Activated naive CD4-positive, alpha-beta T cell treated with anti-CD3 and anti-CD28 coated beads for 36 hours (primary cell): ENCODE measurements around the gene AMN1. TPM values are rescaled to one million over a fixed set of nuclear protein-coding genes. Genes with fewer than 3 reads are reported as not detected.

Experiments used
- CTCF ChIA-PET: fragments of 350-600 bp; sonication (Branson Sonifier 250); formaldehyde crosslinking; loops from one replicate; lab custom pipeline; 2021; ENCODE audit warnings: antibody characterized with exemption; lab: Charles Lee
- DNase-seq: peaks from one replicate; pipeline ENCODE4 v3.0.0-alpha.2; 2020
- H3K27ac Mint-ChIP-seq: one replicate; pipeline ENCODE4 v1.8.0; 2021; ENCODE audit warnings: mild to moderate bottlenecking, mixed read lengths
- H3K27me3 Mint-ChIP-seq: one replicate; pipeline ENCODE4 v1.8.0; 2021; ENCODE audit warnings: low read depth, mixed read lengths
- H3K36me3 Mint-ChIP-seq: one replicate; pipeline ENCODE4 v1.8.0; 2021; ENCODE audit warnings: low read depth, mixed read lengths
- H3K4me1 Mint-ChIP-seq: one replicate; pipeline ENCODE4 v1.8.0; 2021; ENCODE audit warnings: low read depth, mixed read lengths
- H3K4me3 Mint-ChIP-seq: one replicate; pipeline ENCODE4 v1.8.0; 2021; ENCODE audit warnings: mild to moderate bottlenecking, moderate library complexity, mixed read lengths
- H3K9me3 Mint-ChIP-seq: one replicate; pipeline ENCODE4 v1.8.0; 2021; ENCODE audit warnings: mixed read lengths
- intact Hi-C: fragments of 100-400 bp; cut with micrococcal nuclease; formaldehyde crosslinking; loops from one replicate; pipeline ENCODE4 v1.15.1; 2023
- total RNA-seq, 2 experiments: library from RNA; stranded (reverse); gene quantifications; one replicate each; pipeline ENCODE4 v1.2.3, GENCODE V29; 2021

The AMN1 gene
- total RNA-seq, 2 experiments from 2014 or later: 6.6 to 8.0 TPM

DNA sequence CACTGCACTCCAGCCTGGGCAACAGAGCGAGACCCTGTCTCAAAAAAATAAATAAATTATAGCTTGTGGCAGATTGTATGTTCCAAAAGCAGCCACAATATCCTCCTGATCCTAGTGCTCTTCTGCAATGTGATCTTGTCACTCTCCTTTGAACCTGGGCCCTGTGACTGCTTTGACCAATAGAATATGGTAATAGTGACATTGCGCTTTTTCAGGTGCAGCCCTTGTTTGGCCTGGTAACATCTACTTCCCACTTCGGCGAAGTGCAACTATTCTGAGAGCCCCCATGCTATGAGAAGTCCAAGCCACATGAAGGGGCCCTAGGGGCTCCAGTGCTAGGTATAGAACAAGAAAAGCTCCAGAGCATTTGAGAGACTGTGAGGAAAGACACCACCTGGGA, 106.8 kb downstream of the AMN1 start:
- Mint-ChIP-seq H3K4me1 (peaks cover 2% of the 10 kb centered on the region), H3K9me3 (no peaks in the 10 kb centered on the region), H3K27ac (no peak overlapping the region), H3K36me3 (no peaks in the 10 kb centered on the region), H3K27me3 (peaks cover 4% of the 10 kb centered on the region), H3K4me3 (no peak overlapping the region)
- DNase-seq: no peak
- intact Hi-C loops: no loop called here
- CTCF ChIA-PET: interaction anchor here (0.6 kb wide), 1 partner anchor 9 kb away, joined by 3 read pairs; no protein-coding TSS in a partner anchor

Other genes starting within 250 kb of the AMN1 start
- under 1 TPM; 0.29 to 0.37 TPM for gene DENND5B, start 137.9 kb downstream of the AMN1 start, total RNA-seq
- 1 to 10 TPM in 1 of 2 experiments, under 1 TPM in 1; 0.91 to 1.2 TPM for gene ETFBKMT, start 69.3 kb downstream of the AMN1 start, total RNA-seq
- gene RESF1, start 230.4 kb upstream of the AMN1 start, total RNA-seq: 10 to 100 TPM; 65.6 to 73.5 TPM